GM10847 (cell line): ENCODE data around the gene TAF11L13.
"Not testable (repeated sequence)": the region's sequence is repeated elsewhere in the genome, so short reads cannot be mapped to it uniquely, and the experiment has no call there.

Experiments
- POLR2A ChIP-seq: IDR thresholded peaks from 2 replicates; pipeline ENCODE4 v1.6.1; 2011; ENCODE audit not compliant: insufficient read length; ENCODE audit errors: extremely low read depth

Gene TAF11L13

DNA sequence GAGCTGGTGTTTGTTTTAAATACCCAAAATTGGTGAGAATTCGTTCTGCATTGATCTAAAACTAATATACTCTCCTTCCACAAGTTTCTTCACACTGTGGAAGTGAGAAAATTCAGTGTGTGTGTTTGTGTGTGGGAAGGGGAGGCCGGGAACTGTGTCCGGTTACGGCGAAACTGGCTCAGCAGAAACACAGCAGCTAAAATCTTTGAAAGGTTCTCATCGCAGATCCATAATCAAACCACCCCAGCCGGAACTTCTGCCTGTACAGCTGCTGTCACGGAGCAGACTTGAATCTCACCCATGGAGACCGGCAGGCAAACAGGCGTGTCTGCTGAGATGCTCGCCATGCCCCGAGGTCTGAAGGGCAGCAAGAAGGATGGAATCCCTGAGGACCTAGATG lies at the start of gene TAF11L13:
TSS of gene TAF11L13 (plus strand) at position 301 of the 400 bp plus-strand sequence.
- not testable (repeated sequence) for TF ChIP-seq POLR2A

- TF ChIP-seq POLR2A, result not testable (repeated sequence)
Measured at GRCh38 chr5:17585658-17586057, 46.2 kb upstream of the TAF11L13 start, which contains the start of gene TAF11L7. TAF11L7 (minus strand) TSS chr5:17585758.

GRCh38 chr5:17590860-17591259 lies 41.0 kb upstream of the TAF11L13 start, which contains the start of gene TAF11L8:
TAF11L8 (minus strand) TSS chr5:17590960.
- TF ChIP-seq POLR2A, result not testable (repeated sequence)

- not testable (repeated sequence) for TF ChIP-seq POLR2A
Measured at GRCh38 chr5:17594255-17594654, 37.6 kb upstream of the TAF11L13 start, which contains the start of gene TAF11L9. TAF11L9 (minus strand) TSS chr5:17594394.

GRCh38 chr5:17597728-17598127 lies 34.2 kb upstream of the TAF11L13 start, which contains the start of gene TAF11L10:
TAF11L10 (minus strand) TSS chr5:17597828.
- TF ChIP-seq POLR2A, result not testable (repeated sequence)

DNA sequence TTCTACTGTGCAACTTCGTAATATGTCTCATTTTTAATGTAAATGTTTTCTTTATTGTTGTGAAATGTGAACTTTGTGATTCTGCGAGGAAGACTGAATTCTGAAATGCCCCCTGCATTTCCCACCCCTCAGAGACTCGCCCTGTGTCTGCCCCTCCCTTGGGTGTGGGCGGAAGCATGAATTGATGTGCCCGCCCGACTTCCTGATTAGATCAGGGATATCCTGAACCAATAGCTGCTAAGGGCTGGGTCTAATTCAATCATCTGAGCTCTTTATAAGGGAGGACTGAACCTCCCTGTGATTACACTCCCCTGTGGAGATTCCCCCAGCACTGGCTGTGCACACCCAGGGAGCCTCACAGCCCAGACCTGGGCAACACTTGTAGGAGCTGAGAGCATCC lies 28.0 kb upstream of the TAF11L13 start, which contains the start of gene TAF11L11:
TSS of gene TAF11L11 (plus strand) at position 304 of the 400 bp plus-strand sequence.
- not testable (repeated sequence) for TF ChIP-seq POLR2A

GRCh38 chr5:17604951-17605350 lies 26.9 kb upstream of the TAF11L13 start:
- TF ChIP-seq POLR2A, result no peak

- not testable (repeated sequence) for TF ChIP-seq POLR2A
Measured at GRCh38 chr5:17610092-17610491, 21.8 kb upstream of the TAF11L13 start, which contains the start of gene TAF11L12. TAF11L12 (plus strand) TSS chr5:17610392.

DNA sequence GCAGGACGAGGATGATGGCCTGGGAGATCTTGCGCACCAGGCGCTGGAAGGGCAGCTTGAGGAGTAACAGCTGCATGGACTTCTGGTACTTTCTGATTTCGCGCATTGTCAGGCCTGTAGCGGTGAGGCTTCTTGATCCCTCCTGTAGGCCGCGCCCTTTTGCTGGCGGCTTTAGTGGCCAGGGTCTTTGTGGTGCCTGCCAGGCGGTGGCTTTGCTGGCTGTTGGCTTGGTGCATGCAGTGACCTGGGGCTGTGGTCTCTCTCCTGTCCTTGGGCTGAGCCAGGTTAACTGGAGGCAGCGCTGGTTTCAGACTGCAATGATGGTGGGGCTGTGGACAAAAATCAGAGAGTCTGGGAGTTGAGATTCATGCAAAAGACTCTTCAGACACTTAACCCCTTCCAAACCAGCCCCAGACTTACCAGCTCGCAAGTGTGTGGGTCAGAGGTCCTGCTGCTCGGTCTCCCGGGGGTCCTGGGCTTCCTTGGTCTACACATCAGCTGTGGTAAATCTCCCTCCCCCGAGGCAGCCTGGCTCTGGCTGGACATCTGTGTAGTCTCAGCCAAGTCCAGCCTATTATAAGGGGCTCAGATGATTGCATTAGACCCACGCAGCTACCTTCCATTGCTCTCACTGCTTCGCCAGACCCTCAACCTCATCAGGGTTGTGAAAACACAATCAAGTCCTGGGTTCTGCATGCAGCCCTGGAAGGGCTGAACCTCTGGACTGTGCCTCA lies 16.8 kb upstream of the TAF11L13 start:
- TF ChIP-seq POLR2A, result no peak

- TF ChIP-seq POLR2A, result no peak
Measured at GRCh38 chr5:17619354-17619753, 12.5 kb upstream of the TAF11L13 start.

- TF ChIP-seq POLR2A, result no peak
Measured at GRCh38 chr5:17620627-17621026, 11.3 kb upstream of the TAF11L13 start.

DNA sequence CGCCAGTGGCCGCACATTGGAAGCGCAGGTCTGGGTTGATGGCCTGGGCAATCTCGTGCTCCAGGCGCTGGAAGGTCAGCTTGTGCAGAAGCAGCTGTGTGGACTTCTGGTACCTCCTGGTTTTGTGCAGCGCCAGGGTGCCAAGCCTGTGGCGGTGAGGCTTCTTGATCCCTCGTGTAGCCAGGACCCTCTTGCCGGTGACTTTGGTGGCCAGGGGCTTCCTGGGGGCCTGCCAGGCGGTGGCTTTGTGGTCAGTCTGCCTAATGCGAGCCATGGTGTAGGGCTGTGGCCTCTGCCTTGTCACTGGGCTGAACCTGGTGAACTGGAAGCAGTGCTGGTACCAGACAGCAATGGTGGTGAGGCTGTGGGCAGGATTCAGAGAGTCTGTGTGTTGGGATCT lies 6.2 kb upstream of the TAF11L13 start:
- no peak for TF ChIP-seq POLR2A

DNA sequence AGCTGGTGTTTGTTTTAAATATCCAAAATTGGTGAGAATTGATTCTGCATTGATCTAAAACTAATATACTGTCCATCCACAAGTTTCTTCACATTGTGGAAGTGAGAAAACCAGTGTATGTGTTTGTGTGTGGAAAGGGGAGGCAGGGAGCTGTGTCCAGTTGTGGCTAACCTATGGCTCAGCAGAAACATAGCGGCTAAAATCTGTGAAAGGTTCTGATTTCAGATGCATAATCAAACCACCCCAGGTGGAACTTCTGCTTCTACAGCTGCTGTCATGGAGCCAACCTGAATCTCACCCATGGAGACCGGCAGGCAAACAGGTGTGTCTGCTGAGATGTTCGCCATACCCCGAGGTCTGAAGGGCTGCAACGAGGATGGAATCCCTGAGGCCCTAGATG lies 2.3 kb downstream of the TAF11L13 start, which contains the start of gene TAF11L14:
TSS of gene TAF11L14 (plus strand) at position 301 of the 400 bp plus-strand sequence.
- TF ChIP-seq POLR2A, result no peak

- no peak for TF ChIP-seq POLR2A
Measured at GRCh38 chr5:17655921-17656320, 24.0 kb downstream of the TAF11L13 start.

GRCh38 chr5:17663182-17663581 lies 31.3 kb downstream of the TAF11L13 start:
- TF ChIP-seq POLR2A, result no peak

DNA sequence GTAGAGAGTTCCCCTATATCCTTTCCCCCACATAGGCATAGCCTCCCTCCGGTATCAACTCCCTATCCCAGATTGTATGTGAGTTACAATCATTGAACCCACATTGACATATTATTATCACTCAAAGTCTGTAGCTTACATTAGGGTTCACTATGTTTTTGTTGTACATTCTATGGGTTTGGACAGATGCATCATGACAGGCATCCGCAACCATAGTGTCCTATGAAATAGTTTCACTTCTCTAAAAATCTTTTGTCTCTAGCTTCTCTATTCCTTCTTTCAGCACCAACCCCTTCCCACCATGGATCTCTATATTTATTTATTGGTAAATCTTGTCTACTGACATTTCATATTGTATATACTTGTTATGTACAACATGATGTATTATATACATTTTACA lies 33.9 kb downstream of the TAF11L13 start:
- no peak for TF ChIP-seq POLR2A
